Measurements from ENCODE around the gene TIPRL.
"Not testable (repeated sequence)": the region's sequence is repeated elsewhere in the genome, so short reads cannot be mapped to it uniquely, and the experiment has no call there.

TIPRL gene

GRCh38 chr1:168159979-168160378 is 18.8 kb upstream of the TIPRL start:
- no peak for DNase-seq

- DNase-seq = no peak
Measured at GRCh38 chr1:168161459-168161858, 17.3 kb upstream of the TIPRL start.

- DNase-seq = no peak
Measured at GRCh38 chr1:168163670-168164069, 15.1 kb upstream of the TIPRL start.

GRCh38 chr1:168164771-168165170 is 14.0 kb upstream of the TIPRL start:
- DNase-seq = no peak

- no peak for DNase-seq
Measured at GRCh38 chr1:168167806-168168205, 11.0 kb upstream of the TIPRL start.

- DNase-seq = no peak
Measured at GRCh38 chr1:168170564-168171508, 7.9 kb upstream of the TIPRL start.

GRCh38 chr1:168172250-168172915 is 6.4 kb upstream of the TIPRL start:
- DNase-seq = no peak

GRCh38 chr1:168178227-168178637 is 530 bp upstream of the TIPRL start:
- DNase-seq = no peak

GRCh38 chr1:168179438-168180147 is 831 bp downstream of the TIPRL start:
- no peak for DNase-seq

- DNase-seq = no peak
Measured at GRCh38 chr1:168180148-168180524, 1.4 kb downstream of the TIPRL start.

- DNase-seq = not testable (repeated sequence)
Measured at GRCh38 chr1:168181063-168181720, 2.4 kb downstream of the TIPRL start.

- DNase-seq = no peak
Measured at GRCh38 chr1:168187177-168187576, 8.4 kb downstream of the TIPRL start.

GRCh38 chr1:168190403-168190802 is 11.6 kb downstream of the TIPRL start:
- DNase-seq = no peak

GRCh38 chr1:168195199-168196135 is 16.7 kb downstream of the TIPRL start:
- no peak for DNase-seq

GRCh38 chr1:168199056-168199455 is 20.3 kb downstream of the TIPRL start:
- DNase-seq = no peak

- no peak for DNase-seq
Measured at GRCh38 chr1:168202941-168203654, 24.3 kb downstream of the TIPRL start.

GRCh38 chr1:168206111-168206510 is 27.3 kb downstream of the TIPRL start:
- DNase-seq = no peak

GRCh38 chr1:168207673-168208072 is 28.9 kb downstream of the TIPRL start:
- not testable (repeated sequence) for DNase-seq

- DNase-seq = no peak
Measured at GRCh38 chr1:168210312-168210711, 31.6 kb downstream of the TIPRL start.

GRCh38 chr1:168213349-168213748 is 34.6 kb downstream of the TIPRL start:
- no peak for DNase-seq

GRCh38 chr1:168216171-168216570 is 37.4 kb downstream of the TIPRL start:
- DNase-seq = no peak

All from NCI-H524 treated with DMSO at 0.1 percent for 48 hours (cell line).